ENCODE results near the gene AKNAD1. TPM values are rescaled to one million over a fixed set of nuclear protein-coding genes. Genes with fewer than 3 reads are reported as not detected.
A peak's percentile ranks its signal among the peaks of the same experiment; 100 is the strongest.

The AKNAD1 gene
- total and polyA plus RNA-seq, 2 of the 8 experiments (the other 6 are each of a cell fraction or from before 2014, with no cell fraction given): not detected

DNA sequence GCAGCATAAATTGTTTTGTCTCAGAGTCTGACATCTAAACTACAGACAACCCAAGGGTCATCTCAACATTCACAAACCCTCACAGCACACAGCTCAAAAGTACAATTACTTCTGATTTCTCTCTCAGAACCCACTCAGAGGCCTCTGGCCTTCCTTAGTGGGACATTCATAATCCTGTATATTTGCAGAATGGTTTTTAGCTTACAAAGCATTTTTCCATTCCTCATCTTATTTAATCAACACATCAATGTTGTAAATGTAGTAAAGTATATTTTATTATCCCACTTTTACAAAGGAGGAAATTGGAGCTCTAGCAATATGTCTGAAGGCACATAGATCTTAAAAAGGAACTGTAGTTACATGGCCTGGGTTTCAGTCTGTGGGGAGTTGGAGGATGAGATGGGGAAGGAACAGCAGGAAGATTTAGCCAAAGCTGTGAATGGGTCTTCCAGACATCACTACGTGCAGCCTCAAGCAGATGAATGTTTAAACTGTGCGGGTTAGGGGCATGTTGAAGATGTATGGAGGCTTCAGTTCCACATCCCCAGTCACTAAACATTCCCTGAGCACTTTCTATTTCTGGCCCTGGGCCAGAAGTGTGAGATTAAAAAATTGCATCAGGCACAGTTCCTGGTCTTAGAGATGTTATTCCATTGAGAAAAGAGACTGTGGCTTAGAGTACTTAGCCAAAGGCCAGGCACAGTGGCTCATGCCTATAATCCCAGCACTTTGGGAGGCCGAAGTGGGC is 13.3 kb downstream of the AKNAD1 start:
- ChIA-PET POLR2A (ENCODE audit: partially characterized antibody) (interaction anchor here (0.6 kb wide), 1 partner anchor 23 kb away, joined by 3 read pairs; no protein-coding TSS in a partner anchor), CTCF (ENCODE audit: partially characterized antibody) (interaction anchor here (1.0 to 5.5 kb wide), 2 partner anchors 15 to 22 kb away, joined by 3 to 41 read pairs; no protein-coding TSS in a partner anchor)
- Histone ChIP-seq H4K8ac (ENCODE audit: extremely low read depth, insufficient read depth, low read length) (no peak overlapping the region), H2BK20ac (ENCODE audit: low read length) (0 out of 2 replicates have a peak overlapping the region, but pooled peaks have one; percentile 21), H4K5ac (ENCODE audit: insufficient read length, low read depth, low read length) (no peak overlapping the region), H3K27me3 (replicated peaks in 1 of 4; ENCODE audit: control insufficient read depth in 3 of 4, extremely low read depth in 1 of 4, insufficient read depth in 3 of 4, low read length in 3 of 4) (no peaks in the 10 kb centered on the region), H3K4me2 (ENCODE audit: insufficient read depth in 1 of 2, low read depth in 2 of 2, low read length in 2 of 2) (no peak overlapping the region), H2BK5ac (ENCODE audit: low read depth, low read length) (no peak overlapping the region; the same call in 1 of the 2 replicates), H3K23me2 (ENCODE audit: low read depth, low read length) (no peaks in the 10 kb centered on the region), H3K4me1 (replicated peaks in 1 of 4; ENCODE audit: control insufficient read depth in 3 of 4, insufficient read depth in 4 of 4, low read length in 3 of 4) (peaks cover 0 to 3% (median under 1%) of the 10 kb centered on the region in 4 experiments; a peak in 3 of 7 replicates), H4K91ac (replicated peaks; ENCODE audit: insufficient read length, low read length) (no peak overlapping the region), H2BK120ac (replicated peaks; ENCODE audit: low read depth, low read length) (no peak overlapping the region), H2AFZ (ENCODE audit: low read length) (no peak overlapping the region), H3K36me3 (ENCODE audit: control insufficient read depth in 2 of 4, insufficient read depth in 4 of 4, low read length in 3 of 4) (no peaks in the 10 kb centered on the region), H3K23ac (ENCODE audit: insufficient read length) (no peak overlapping the region), H3K79me2 (ENCODE audit: control insufficient read depth in 1 of 2, insufficient read depth in 2 of 2, low read length in 2 of 2) (no peaks in the 10 kb centered on the region), H2AK5ac (ENCODE audit: low read depth, low read length) (no peak overlapping the region), H3K4ac (replicated peaks; ENCODE audit: insufficient read length, low read depth, low read length) (no peak overlapping the region), H3K9ac (replicated peaks in 1 of 4; ENCODE audit: extremely low read depth in 1 of 4, low read depth in 3 of 4, low read length in 3 of 4) (no peak overlapping the region), H2BK15ac (ENCODE audit: low read length) (no peak overlapping the region), H4K20me1 (replicated peaks in 1 of 2; ENCODE audit: control insufficient read depth in 1 of 2, insufficient read depth in 2 of 2, low read length in 2 of 2) (no peaks in the 10 kb centered on the region), H3K18ac (ENCODE audit: extremely low read depth, low read length) (no peak overlapping the region), H3K56ac (replicated peaks; ENCODE audit: insufficient read length, low read depth, low read length) (no peak overlapping the region), H3K14ac (ENCODE audit: insufficient read length) (no peak overlapping the region), H3K79me1 (ENCODE audit: low read depth, low read length) (no peaks in the 10 kb centered on the region), H3K27ac (ENCODE audit: low read depth, low read length) (no peak overlapping the region), H2BK12ac (ENCODE audit: low read depth, low read length) (no peak overlapping the region), H3K4me3 (ENCODE audit: extremely low read depth in 1 of 4, insufficient read depth in 2 of 4, low read depth in 3 of 4, low read length in 4 of 4) (no peak overlapping the region), H3K9me3 (ENCODE audit: insufficient read depth in 2 of 2, low read depth in 1 of 2, low read length in 1 of 2) (no peaks in the 10 kb centered on the region)
- WGBS, 2 experiments (ENCODE audit: extremely low coverage in 1 of 2, insufficient coverage in 1 of 2, insufficient read length in 1 of 2, insufficient replicate concordance in 2 of 2, low coverage in 1 of 2, low lambda C conversion rate in 2 of 2, missing lambda C conversion rate in 1 of 2): 91% methylated on average over 3 of the region's 3 CpGs; no CpG with 5 or more reads in 1 of the 2 experiments
- TF ChIP-seq ASH2L (IDR thresholded peaks at IDR 0.05; ENCODE audit: low read length) (no peak), HDAC6 (IDR thresholded peaks at IDR 0.05; ENCODE audit: low read depth, low read length) (no peak), BRCA1 (IDR thresholded peaks at IDR 0.05; ENCODE audit: low read depth, low read length) (no peak), SP1 (IDR thresholded peaks at IDR 0.05; ENCODE audit: low read depth, low read length) (no peak), GABPA (IDR thresholded peaks at IDR 0.05; ENCODE audit: borderline replicate concordance, insufficient read depth, low read length) (no peak)
- TF ChIP-seq, protein P1, sequence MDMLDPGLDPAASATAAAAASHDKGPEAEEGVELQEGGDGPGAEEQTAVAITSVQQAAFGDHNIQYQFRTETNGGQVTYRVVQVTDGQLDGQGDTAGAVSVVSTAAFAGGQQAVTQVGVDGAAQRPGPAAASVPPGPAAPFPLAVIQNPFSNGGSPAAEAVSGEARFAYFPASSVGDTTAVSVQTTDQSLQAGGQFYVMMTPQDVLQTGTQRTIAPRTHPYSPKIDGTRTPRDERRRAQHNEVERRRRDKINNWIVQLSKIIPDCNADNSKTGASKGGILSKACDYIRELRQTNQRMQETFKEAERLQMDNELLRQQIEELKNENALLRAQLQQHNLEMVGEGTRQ (IDR thresholded peaks at IDR 0.05; ENCODE audit: low read length): no peak
- no peak for DNase-seq (ENCODE audit: low read depth in 1 of 2, low spot score in 2 of 2)
- no peak for FAIRE-seq
